ENCODE results near the gene ZNF770.

- TF ChIP-seq EZH2 (IDR thresholded peaks at IDR 0.05; ENCODE audit: low read length) (no peak), CTCF (optimal IDR thresholded peaks at IDR 0.05 in 1 of 3, IDR thresholded peaks at IDR 0.05 in 1 of 3, conservative IDR thresholded peaks at IDR 0.05 in 1 of 3; ENCODE audit: extremely low read depth in 1 of 3, insufficient read depth in 2 of 3, low read length in 3 of 3) (no peak)
Measured at GRCh38 chr15:35005933-35006332, 17.8 kb upstream of the ZNF770 start.

All from keratinocyte (primary cell).